Measurements from ENCODE around the gene FBRS.
A peak's percentile ranks its signal among the peaks of the same experiment; 100 is the strongest.
"Not testable (repeated sequence)": the region's sequence is repeated elsewhere in the genome, so short reads cannot be mapped to it uniquely, and the experiment has no call there.

The FBRS gene

DNA sequence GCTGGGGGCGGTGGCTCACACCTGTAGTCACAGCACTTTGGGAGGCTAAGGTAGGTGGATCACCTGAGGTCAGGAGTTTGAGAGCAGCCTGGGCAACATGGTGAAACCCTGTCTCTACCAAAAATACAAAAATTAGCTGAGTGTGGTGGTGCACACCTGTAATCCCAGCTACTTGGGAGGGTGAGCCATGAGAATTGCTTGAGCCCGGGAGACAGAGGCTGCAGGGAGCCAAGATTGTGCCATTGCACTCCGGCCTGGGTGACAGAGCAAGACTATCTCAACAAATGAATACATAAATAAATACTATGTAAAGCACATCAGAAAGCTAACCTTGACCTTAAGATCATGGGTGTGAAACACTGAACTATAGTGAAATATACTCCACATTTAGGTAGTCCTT lies 38.4 kb downstream of the FBRS start:
- Mint-ChIP-seq H3K4me1 (ENCODE audit: low read depth) (peaks cover 37% of the 10 kb centered on the region), H3K36me3 (ENCODE audit: low read depth) (peaks cover 15% of the 10 kb centered on the region)
- not testable (repeated sequence) for H3K27me3 Mint-ChIP-seq (ENCODE audit: low read depth); H3K9me3 Mint-ChIP-seq; H3K4me3 Mint-ChIP-seq; H3K27ac Mint-ChIP-seq

DNA sequence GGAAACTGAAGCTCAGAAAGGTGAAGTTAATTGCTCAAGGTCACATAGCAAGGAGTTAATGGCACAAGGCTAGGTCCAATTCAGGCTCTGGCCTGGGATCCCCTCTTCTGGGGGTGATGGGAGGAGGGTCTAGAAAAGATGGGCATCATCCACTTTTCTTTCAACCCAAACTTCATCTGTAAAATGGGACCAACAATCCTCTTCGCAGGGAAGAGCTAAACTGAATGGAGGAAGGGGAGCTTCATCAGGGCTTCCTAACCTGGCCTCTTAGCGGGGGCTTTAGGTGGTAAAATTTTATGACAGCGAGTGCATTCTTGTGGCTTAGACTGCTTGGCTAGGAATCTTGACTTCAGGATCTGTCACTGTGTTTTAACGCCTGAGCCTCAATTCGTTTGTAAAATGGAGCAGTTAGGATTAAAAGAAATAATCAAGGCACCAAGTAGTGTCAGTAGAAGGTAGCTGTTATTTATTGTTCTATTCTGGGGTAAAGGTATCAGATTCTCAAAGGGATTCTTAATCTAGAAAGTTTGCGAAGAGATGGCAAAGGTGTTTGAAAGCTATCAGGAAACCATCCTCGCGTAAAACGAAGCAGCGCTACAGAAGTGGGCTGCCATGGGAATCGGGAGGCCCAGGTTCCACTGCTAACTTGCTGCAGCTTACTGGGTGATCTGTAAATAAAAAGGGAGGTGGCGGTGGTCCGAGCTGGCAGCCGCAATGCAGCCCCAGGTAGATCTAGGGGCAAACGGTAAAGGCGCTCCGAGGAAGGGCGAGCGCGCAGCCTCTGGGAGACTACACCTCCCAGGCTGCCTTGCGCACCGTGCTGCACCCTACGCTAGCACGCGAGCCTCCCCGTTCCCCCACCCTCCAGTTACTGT lies 39.3 kb downstream of the FBRS start:
- H3K9me3 Mint-ChIP-seq: no peaks in the 10 kb centered on the region
- peak overlapping the region; percentile 99 for H3K4me3 Mint-ChIP-seq
- peak overlapping the region; percentile 99 for H3K27ac Mint-ChIP-seq
- peaks cover 20% of the 10 kb centered on the region for H3K36me3 Mint-ChIP-seq (ENCODE audit: low read depth)
- H3K27me3 Mint-ChIP-seq (ENCODE audit: low read depth): no peaks in the 10 kb centered on the region
- H3K4me1 Mint-ChIP-seq (ENCODE audit: low read depth): peaks cover 34% of the 10 kb centered on the region

DNA sequence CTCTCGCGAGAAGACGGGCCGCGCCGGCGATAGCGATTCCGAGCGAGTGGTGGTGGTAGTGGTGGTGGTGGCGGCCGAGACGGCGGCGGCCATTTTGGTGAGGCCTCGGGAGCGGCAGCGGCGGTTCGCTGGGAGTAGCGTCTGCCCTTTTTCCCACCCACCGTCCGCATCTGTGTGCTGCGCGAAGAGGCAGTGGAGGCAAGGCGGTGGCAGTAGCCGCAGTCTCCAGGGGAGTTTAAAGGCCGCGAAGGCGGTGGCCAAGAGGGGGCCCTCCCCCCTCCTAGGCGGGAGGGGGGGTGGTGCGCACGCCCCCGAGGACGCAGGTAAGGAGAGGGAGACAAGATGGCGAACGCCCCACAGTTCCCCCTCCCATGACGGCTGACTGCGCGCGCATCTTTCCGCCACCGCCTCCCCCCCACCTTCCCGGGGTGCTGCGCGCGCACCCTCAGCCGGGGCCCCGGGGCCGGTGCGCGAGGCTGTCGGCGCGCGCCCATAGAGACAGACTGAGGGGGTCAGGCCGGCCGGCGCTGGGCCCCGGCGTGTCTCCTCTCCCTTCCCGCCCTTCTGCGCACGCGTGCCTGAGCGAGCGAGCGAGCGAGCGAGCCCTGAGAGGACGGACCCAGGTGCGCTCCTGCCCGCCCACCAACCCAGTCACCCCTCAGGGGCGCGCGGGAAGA lies 40.0 kb downstream of the FBRS start:
- Mint-ChIP-seq H3K9me3 (no peaks in the 10 kb centered on the region), H3K27me3 (ENCODE audit: low read depth) (no peaks in the 10 kb centered on the region), H3K27ac (peak overlapping the region; percentile 99), H3K36me3 (ENCODE audit: low read depth) (peaks cover 24% of the 10 kb centered on the region), H3K4me3 (peak overlapping the region; percentile 99), H3K4me1 (ENCODE audit: low read depth) (peaks cover 34% of the 10 kb centered on the region)

DNA sequence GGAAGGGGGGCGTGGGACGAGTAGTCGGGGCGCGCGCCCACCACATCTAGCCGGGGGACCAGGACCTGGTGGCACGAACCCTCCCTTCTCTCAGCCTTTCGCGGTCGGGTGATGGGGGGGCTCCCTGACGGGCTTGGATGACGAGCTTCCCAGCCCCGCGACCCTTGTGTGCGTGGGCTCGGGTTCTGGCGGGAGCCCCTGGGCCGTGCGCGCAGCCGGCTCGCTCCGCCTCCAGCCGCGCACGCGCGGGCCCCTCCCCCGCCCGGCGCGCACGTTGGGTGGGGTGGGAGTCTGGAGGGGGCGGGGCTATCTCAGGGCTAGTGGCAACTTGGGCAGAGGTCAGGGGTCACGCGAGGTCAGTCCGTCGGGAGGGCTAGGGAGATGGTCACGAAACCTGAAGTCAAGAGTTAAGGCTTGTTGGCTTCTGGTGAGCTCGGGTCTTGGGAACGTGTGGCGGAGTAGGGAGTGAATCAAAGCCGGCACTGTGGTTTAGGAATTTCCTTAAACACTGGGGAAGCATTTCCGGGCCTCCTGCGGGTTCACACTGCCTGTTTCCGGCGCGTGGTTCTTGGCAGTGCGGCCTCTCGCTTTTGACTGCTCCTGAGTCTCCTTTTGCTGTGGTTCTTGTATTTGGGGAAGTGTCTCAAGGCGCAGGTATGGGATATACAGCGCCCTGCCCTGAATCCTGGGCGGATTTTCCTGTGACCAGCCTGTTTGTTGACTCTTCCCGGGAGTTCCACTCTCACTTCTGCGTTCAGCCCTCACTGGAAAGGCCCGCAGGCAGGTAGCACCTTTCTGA lies 40.8 kb downstream of the FBRS start, which contains the start of gene SRCAP:
TSS of gene SRCAP (plus strand) at position 356 of the 799 bp plus-strand sequence. CDS start 1,654 bp downstream, outside the sequence.
- Mint-ChIP-seq H3K36me3 (ENCODE audit: low read depth) (peaks cover 24% of the 10 kb centered on the region), H3K27ac (peak within 1 kb of the TSS; percentile 99), H3K9me3 (no peaks in the 10 kb centered on the region), H3K27me3 (ENCODE audit: low read depth) (no peaks in the 10 kb centered on the region), H3K4me1 (ENCODE audit: low read depth) (peaks cover 29% of the 10 kb centered on the region), H3K4me3 (peak within 1 kb of the TSS; percentile 99)

DNA sequence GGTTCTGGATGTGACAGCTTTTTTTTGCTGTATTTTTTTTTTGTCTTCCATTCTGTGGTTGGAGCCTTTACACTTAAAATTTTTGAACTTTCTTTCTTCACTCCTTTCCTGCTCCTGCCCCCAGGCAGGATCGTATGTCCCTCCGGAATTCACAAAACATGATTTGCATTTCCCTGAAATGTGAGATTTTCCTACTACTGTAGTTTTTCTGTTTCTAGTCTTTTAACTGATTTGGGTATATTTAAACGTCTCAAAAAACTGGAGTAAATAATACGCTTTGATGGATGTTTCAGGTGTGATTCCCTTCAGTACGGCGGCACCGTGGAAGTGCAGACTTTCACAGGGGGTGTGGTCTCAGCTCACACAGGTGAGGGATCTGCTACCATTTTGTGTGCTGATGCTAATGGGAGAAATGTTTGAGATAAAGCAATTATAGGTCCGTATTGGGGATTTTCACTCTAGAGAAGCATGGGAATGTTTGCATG lies 41.4 kb downstream of the FBRS start:
- Mint-ChIP-seq H3K36me3 (ENCODE audit: low read depth) (peaks cover 29% of the 10 kb centered on the region), H3K9me3 (no peaks in the 10 kb centered on the region)

DNA sequence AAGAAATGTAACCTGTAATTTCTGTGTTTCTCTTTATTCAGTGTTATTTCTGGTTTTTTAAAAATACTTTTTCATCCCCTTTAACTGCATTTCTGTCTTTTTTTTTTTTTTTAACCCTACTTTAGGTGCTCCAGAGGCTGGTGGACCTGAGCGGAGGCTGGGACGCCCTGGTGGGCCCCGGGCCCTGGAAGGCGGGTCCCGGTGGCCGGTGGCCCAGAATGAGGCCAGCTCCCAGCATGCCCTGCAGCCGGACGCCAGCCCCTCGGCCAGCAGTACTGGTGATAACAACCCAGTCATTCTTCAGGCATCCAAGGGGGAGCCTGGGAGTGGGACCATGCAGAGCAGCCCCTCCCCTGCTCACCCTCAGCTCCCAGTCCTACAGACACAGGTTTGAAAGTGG lies 42.3 kb downstream of the FBRS start:
- H3K36me3 Mint-ChIP-seq (ENCODE audit: low read depth): peaks cover 29% of the 10 kb centered on the region

More for the DNA sequence above, 41.4 kb downstream of the FBRS start:
- Mint-ChIP-seq H3K27me3 (ENCODE audit: low read depth) (no peaks in the 10 kb centered on the region), H3K4me1 (ENCODE audit: low read depth) (peaks cover 27% of the 10 kb centered on the region), H3K27ac (peak overlapping the region; percentile 98), H3K4me3 (peak overlapping the region; percentile 99)

DNA sequence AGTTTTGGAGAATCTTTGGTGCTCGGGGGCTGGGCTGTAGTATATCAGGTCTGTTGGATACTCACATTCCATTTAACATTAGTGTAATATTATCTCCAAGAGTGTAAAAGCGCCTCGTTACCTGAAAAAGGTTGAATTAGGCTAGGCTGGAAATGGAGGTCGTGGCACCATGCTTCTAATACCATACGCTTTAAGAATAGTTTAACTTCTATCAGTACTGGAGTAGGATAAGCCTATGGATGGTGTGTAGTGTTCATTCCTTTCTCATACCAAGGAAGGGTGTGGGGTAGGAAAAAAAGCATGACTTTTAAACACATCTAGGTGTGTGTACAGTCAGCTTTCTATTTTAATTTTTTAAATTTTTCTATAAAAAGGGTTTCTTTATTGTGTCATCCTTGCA lies 42.7 kb downstream of the FBRS start:
- peaks cover 20% of the 10 kb centered on the region for H3K4me1 Mint-ChIP-seq (ENCODE audit: low read depth)
- H3K4me3 Mint-ChIP-seq: peak overlapping the region; percentile 21
- H3K27me3 Mint-ChIP-seq (ENCODE audit: low read depth): no peaks in the 10 kb centered on the region
- H3K27ac Mint-ChIP-seq: peak overlapping the region; percentile 41
- peaks cover 29% of the 10 kb centered on the region for H3K36me3 Mint-ChIP-seq (ENCODE audit: low read depth)
- no peaks in the 10 kb centered on the region for H3K9me3 Mint-ChIP-seq

More for the DNA sequence above, 42.3 kb downstream of the FBRS start:
- Mint-ChIP-seq H3K27ac (no peak overlapping the region), H3K9me3 (no peaks in the 10 kb centered on the region), H3K27me3 (ENCODE audit: low read depth) (no peaks in the 10 kb centered on the region), H3K4me1 (ENCODE audit: low read depth) (peaks cover 22% of the 10 kb centered on the region), H3K4me3 (no peak overlapping the region)

DNA sequence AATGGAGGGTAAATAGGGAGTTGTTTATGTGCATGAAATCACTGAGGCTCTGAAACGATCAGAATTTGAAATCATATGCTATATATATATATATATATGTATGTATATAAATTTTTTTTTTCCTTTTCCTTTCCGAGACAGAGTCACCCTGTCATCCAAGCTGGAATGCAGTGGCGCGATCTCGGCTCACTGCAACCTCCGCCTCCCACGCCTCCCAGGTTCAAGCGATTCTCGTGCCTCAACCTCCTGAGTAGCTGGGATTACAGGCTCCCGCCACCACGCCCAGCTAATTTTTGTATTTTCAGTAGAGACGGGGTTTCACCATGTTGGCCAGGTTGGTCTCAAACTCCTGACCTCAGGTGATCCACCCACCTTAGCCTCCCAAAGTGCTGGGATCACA lies 44.8 kb downstream of the FBRS start:
- Mint-ChIP-seq H3K4me1 (ENCODE audit: low read depth) (peaks cover 11% of the 10 kb centered on the region), H3K36me3 (ENCODE audit: low read depth) (peaks cover 44% of the 10 kb centered on the region)
- not testable (repeated sequence) for H3K9me3 Mint-ChIP-seq; H3K4me3 Mint-ChIP-seq; H3K27ac Mint-ChIP-seq; H3K27me3 Mint-ChIP-seq (ENCODE audit: low read depth)

DNA sequence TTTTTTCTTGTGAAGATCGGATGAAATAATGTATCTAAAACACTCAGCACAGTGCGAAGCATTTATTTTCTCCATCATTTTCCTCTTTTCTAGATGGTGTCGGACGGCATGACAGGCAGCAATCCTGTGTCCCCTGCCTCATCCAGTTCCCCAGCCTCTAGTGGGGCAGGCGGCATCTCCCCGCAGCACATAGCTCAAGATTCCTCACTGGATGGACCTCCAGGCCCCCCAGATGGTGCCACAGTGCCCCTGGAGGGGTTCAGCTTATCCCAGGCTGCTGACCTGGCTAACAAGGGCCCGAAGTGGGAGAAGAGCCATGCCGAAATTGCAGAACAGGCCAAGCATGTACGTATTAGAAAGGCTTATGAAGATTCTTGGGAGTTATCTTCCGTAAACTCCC lies 45.7 kb downstream of the FBRS start:
- no peaks in the 10 kb centered on the region for H3K27me3 Mint-ChIP-seq (ENCODE audit: low read depth)
- no peak overlapping the region for H3K27ac Mint-ChIP-seq
- no peak overlapping the region for H3K4me3 Mint-ChIP-seq
- H3K9me3 Mint-ChIP-seq: no peaks in the 10 kb centered on the region
- peaks cover 43% of the 10 kb centered on the region for H3K36me3 Mint-ChIP-seq (ENCODE audit: low read depth)
- peaks cover 11% of the 10 kb centered on the region for H3K4me1 Mint-ChIP-seq (ENCODE audit: low read depth)

DNA sequence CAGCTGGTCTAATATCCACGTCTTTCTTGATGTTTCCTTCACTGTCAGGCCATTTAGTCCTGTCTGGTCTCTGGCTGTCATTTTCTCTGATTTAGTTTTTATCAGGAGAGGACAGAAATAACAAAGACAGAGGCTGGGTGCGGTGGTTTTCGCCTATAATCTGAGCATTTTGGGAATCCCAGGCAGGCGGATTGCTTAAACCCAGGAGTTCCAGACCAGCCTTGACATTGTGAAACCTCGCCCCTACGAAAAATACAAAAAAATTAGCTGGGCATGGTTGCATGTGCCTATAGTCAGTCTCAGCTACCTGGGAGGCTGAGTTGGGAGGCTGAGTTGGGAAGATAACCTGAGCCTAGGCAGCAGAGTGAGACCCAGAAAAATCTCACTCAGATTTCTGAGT lies 47.8 kb downstream of the FBRS start:
- Mint-ChIP-seq H3K27me3 (ENCODE audit: low read depth) (no peaks in the 10 kb centered on the region), H3K9me3 (no peaks in the 10 kb centered on the region), H3K36me3 (ENCODE audit: low read depth) (peaks cover 46% of the 10 kb centered on the region), H3K4me3 (no peak overlapping the region), H3K4me1 (ENCODE audit: low read depth) (peaks cover 3% of the 10 kb centered on the region), H3K27ac (no peak overlapping the region)

DNA sequence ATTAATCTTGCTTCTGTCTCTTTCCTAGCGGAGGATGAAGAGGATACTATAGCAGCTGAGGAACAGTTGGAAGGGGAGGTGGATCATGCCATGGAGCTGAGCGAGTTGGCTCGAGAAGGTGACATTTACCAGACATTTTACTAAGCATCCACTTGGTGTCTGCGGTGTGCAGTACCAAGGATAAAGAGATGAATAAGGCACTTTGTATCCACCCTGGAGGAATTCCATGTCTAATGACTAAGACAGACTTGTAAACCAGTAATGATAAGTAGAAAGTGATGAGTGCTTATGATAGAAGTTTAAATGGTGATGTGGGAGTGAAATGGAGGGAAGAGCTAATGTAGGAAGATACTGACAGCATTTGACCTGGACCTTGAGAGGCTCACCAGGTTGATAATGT lies 52.7 kb downstream of the FBRS start:
- Mint-ChIP-seq H3K36me3 (ENCODE audit: low read depth) (peaks cover 67% of the 10 kb centered on the region), H3K27ac (no peak overlapping the region), H3K4me3 (no peak overlapping the region), H3K9me3 (no peaks in the 10 kb centered on the region), H3K4me1 (ENCODE audit: low read depth) (peaks cover 14% of the 10 kb centered on the region), H3K27me3 (ENCODE audit: low read depth) (no peaks in the 10 kb centered on the region)

DNA sequence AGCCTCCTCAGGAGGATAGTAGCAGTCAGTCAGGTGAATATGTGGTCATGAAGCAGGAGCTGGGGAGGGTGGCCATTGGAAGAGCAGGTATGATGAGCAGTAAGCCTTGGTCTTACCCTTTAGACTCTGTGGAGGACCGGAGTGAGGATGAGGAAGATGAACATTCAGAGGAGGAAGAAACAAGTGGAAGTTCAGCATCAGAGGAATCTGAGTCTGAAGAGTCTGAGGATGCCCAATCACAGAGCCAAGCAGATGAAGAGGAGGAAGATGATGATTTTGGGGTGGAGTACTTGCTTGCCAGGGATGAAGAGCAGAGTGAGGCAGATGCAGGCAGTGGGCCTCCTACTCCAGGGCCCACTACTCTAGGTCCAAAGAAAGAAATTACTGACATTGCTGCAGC lies 53.5 kb downstream of the FBRS start:
- peaks cover 73% of the 10 kb centered on the region for H3K36me3 Mint-ChIP-seq (ENCODE audit: low read depth)
- no peaks in the 10 kb centered on the region for H3K9me3 Mint-ChIP-seq
- H3K27me3 Mint-ChIP-seq (ENCODE audit: low read depth): no peaks in the 10 kb centered on the region
- H3K4me1 Mint-ChIP-seq (ENCODE audit: low read depth): peaks cover 20% of the 10 kb centered on the region
- H3K27ac Mint-ChIP-seq: peak overlapping the region; percentile 47
- no peak overlapping the region for H3K4me3 Mint-ChIP-seq

DNA sequence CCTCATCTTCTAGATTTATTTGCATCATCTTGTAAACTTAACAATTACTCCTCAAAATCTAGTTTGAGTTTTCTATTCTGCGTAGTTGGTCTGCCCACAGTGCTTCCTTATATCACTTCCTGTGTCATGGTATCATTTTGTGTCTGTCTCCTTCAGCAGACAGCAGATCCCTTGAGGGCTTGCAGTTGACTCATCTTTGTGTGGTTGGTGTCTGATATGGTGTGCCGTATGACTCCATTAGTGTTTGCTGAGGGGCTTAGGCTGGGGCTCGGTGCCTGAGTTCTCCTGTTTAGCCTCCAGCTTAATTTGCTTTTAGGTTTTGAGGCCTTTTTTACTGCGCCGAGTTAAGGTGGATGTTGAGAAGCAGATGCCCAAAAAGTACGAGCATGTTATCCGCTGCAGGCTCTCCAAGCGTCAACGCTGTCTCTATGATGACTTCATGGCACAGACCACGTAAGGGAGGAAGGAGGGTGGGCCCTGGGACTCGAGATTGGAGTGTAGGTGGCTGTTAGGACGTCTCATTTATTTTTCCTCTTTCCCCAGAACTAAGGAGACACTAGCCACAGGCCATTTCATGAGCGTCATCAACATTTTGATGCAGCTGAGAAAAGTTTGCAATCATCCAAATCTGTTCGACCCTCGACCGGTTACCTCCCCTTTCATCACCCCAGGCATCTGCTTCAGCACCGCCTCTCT lies 57.7 kb downstream of the FBRS start:
- H3K27me3 Mint-ChIP-seq (ENCODE audit: low read depth): no peaks in the 10 kb centered on the region
- H3K27ac Mint-ChIP-seq: peak overlapping the region; percentile 96
- H3K36me3 Mint-ChIP-seq (ENCODE audit: low read depth): peaks cover 68% of the 10 kb centered on the region
- no peaks in the 10 kb centered on the region for H3K9me3 Mint-ChIP-seq
- peaks cover 23% of the 10 kb centered on the region for H3K4me1 Mint-ChIP-seq (ENCODE audit: low read depth)
- H3K4me3 Mint-ChIP-seq: peak overlapping the region; percentile 81

DNA sequence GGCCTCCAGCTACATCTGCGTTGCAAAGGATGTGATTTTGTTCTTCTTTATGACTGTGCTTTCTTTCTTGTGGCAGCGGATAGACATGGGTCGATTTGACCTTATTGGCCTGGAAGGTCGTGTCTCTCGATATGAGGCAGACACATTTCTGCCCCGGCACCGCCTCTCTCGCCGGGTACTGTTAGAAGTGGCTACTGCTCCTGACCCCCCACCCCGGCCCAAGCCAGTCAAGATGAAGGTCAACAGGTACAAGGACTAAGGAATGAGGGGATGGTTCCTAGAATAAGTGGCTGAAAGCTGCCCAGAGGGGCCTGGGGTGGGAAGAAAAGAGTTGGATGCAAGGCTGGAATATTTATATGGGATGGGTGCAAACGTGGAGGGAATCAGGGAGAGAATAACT lies 61.9 kb downstream of the FBRS start:
- H3K27me3 Mint-ChIP-seq (ENCODE audit: low read depth): no peaks in the 10 kb centered on the region
- H3K36me3 Mint-ChIP-seq (ENCODE audit: low read depth): peaks cover 73% of the 10 kb centered on the region
- peaks cover 18% of the 10 kb centered on the region for H3K4me1 Mint-ChIP-seq (ENCODE audit: low read depth)
- H3K9me3 Mint-ChIP-seq: no peaks in the 10 kb centered on the region
- no peak overlapping the region for H3K4me3 Mint-ChIP-seq
- no peak overlapping the region for H3K27ac Mint-ChIP-seq
